ENCODE data around the gene BRME1. TPM values are rescaled to one million over a fixed set of nuclear protein-coding genes. Genes with fewer than 3 reads are reported as not detected.

The BRME1 gene
- total RNA-seq, 4 donors from 2014 or later: 0.66 to 3.0 (median 1.0) TPM; not detected in 1

- TF ChIP-seq CTCF (IDR thresholded peaks at IDR 0.05; ENCODE audit: low read depth): no peak
Observed at GRCh38 chr19:13865571-13866462, 40.1 kb downstream of the BRME1 start.

- TF ChIP-seq CTCF (IDR thresholded peaks at IDR 0.05; ENCODE audit: low read depth): no peak
Observed at GRCh38 chr19:13864667-13865570, 41.0 kb downstream of the BRME1 start.

- TF ChIP-seq CTCF (IDR thresholded peaks at IDR 0.05; ENCODE audit: low read depth): no peak
Observed at GRCh38 chr19:13864046-13864666, 41.8 kb downstream of the BRME1 start.

- no peak for TF ChIP-seq CTCF (IDR thresholded peaks at IDR 0.05; ENCODE audit: low read depth)
Observed at GRCh38 chr19:13861714-13862531, 44.0 kb downstream of the BRME1 start.

- TF ChIP-seq CTCF (IDR thresholded peaks at IDR 0.05; ENCODE audit: low read depth): no peak
Observed at GRCh38 chr19:13861392-13861713, 44.6 kb downstream of the BRME1 start.

- TF ChIP-seq CTCF (IDR thresholded peaks at IDR 0.05; ENCODE audit: low read depth): no peak
Observed at GRCh38 chr19:13860679-13861391, 45.1 kb downstream of the BRME1 start.
